Endothelial cell of umbilical vein (primary cell): Measurements from ENCODE around the gene TMEM131. TPM values are rescaled to one million over a fixed set of nuclear protein-coding genes. Genes with fewer than 3 reads are reported as not detected.

ENCODE experiments used
- BruUV-seq: library from RNA; stranded (reverse); fragments of 400-500 nt; replicated peaks from 2 replicates; lab custom pipeline; 2021; lab: Mats Ljungman, UMichigan
- CTCF ChIA-PET: fragments of 300-600, 350-600 bp; sonication (Branson Sonifier 250); formaldehyde crosslinking; loops from one replicate; lab custom pipeline; 2021; ENCODE audit warnings: antibody characterized with exemption, inconsistent platforms; lab: Charles Lee
- POLR2A ChIA-PET: fragments of 300-600, 350-600 bp; sonication (Branson Sonifier 250); formaldehyde crosslinking; loops from one replicate; lab custom pipeline; 2021; ENCODE audit warnings: antibody characterized with exemption, inconsistent platforms; lab: Charles Lee
- DNase-seq: peaks from one replicate; pipeline ENCODE4 v3.0.0-alpha.2; 2011; ENCODE audit warnings: low read depth, low spot score
- FAIRE-seq: peaks from 2 replicates; lab custom pipeline; 2011; peaks lifted over from hg19 to GRCh38; lab: Jason Lieb, UNC
- H2AFZ ChIP-seq: 2 replicates; pipeline ENCODE4 v1.6.0; 2012; ENCODE audit warnings: low read depth, low read length, control low read depth, inconsistent platforms
- H3K27ac ChIP-seq: 2 replicates; pipeline ENCODE4 v1.5.1; 2011; ENCODE audit warnings: low read depth, mild to moderate bottlenecking, control low read depth, low read length, moderate library complexity; ENCODE audit not compliant: insufficient read depth
- H3K27me3 ChIP-seq, 2 experiments: 2 replicates each; pipeline versions ENCODE4 v1.6.0 to v1.6.1; 2011; ENCODE audit warnings: low read length in 2 of 2, mixed read lengths in 1 of 2; ENCODE audit not compliant: control insufficient read depth in 2 of 2, insufficient read depth in 2 of 2
- H3K36me3 ChIP-seq, 2 experiments: 2 replicates in 1 of 2; 3 replicates in 1 of 2; pipeline ENCODE4 v1.5.1; 2011; ENCODE audit warnings: low read length in 2 of 2, mild to moderate bottlenecking in 1 of 2, moderate library complexity in 1 of 2; ENCODE audit not compliant: control insufficient read depth in 2 of 2, insufficient read depth in 2 of 2; ENCODE audit errors: extremely low read depth in 1 of 2
- H3K4me1 ChIP-seq: 3 replicates; pipeline ENCODE4 v1.5.1; 2011; ENCODE audit warnings: mild to moderate bottlenecking, low read length; ENCODE audit not compliant: control insufficient read depth, insufficient read depth; ENCODE audit errors: extremely low read depth
- H3K4me2 ChIP-seq: 2 replicates; pipeline ENCODE4 v1.6.1; 2011; ENCODE audit warnings: low read length, control low read depth, mixed read lengths; ENCODE audit not compliant: insufficient read depth
- H3K4me3 ChIP-seq, 3 experiments: fragments of 200-600 bp in 1 of 3; sonication (generic), shearing (Covaris generic) in 1 of 3; replicated peaks in 1 of 3; 2 replicates each; pipeline ENCODE4 v1.5.1; 2011 to 2016; ENCODE audit warnings: control low read depth in 3 of 3, low read length in 3 of 3, mild to moderate bottlenecking in 2 of 3, inconsistent platforms in 1 of 3, low read depth in 1 of 3, moderate library complexity in 1 of 3; ENCODE audit not compliant: insufficient read depth in 1 of 3
- H3K79me2 ChIP-seq: 2 replicates; pipeline ENCODE4 v1.6.0; 2012; ENCODE audit warnings: low read length, inconsistent platforms; ENCODE audit not compliant: control insufficient read depth, insufficient read depth
- H3K9ac ChIP-seq: replicated peaks from 2 replicates; pipeline ENCODE3; 2011; ENCODE audit warnings: low read length, control low read depth; ENCODE audit not compliant: insufficient read depth; ENCODE audit errors: extremely low read depth
- H3K9me1 ChIP-seq: replicated peaks from 3 replicates; pipeline ENCODE4 v1.6.0; 2011; ENCODE audit warnings: mild to moderate bottlenecking, low read length; ENCODE audit not compliant: control insufficient read depth, insufficient read depth; ENCODE audit errors: extremely low read depth
- H3K9me3 ChIP-seq: replicated peaks from 2 replicates; pipeline ENCODE4 v1.5.1; 2012; ENCODE audit warnings: low read length, inconsistent platforms; ENCODE audit not compliant: control insufficient read depth, insufficient read depth
- H4K20me1 ChIP-seq: replicated peaks from 2 replicates; pipeline ENCODE3; 2011; ENCODE audit warnings: mild to moderate bottlenecking, low read length; ENCODE audit not compliant: control insufficient read depth, insufficient read depth; ENCODE audit errors: extremely low read depth
- CTCF ChIP-seq, 2 donors: IDR thresholded peaks; 1 replicate in 1 of 2; 2 replicates in 1 of 2; pipeline ENCODE4 v1.5.1; 2011; ENCODE audit warnings: low read length in 2 of 2, mild to moderate bottlenecking in 2 of 2, moderate library complexity in 2 of 2, control low read depth in 1 of 2, inconsistent platforms in 1 of 2, low read depth in 1 of 2; ENCODE audit not compliant: insufficient read depth in 1 of 2; ENCODE audit errors: extremely low read depth in 1 of 2
- EZH2 ChIP-seq: IDR thresholded peaks from 2 replicates; pipeline ENCODE4 v1.6.1; 2012; ENCODE audit warnings: borderline replicate concordance, low read depth, mild to moderate bottlenecking, moderate library complexity, low read length, inconsistent platforms; ENCODE audit not compliant: severe bottlenecking
- MAX ChIP-seq: IDR thresholded peaks from 2 replicates; pipeline ENCODE4 v1.6.1; 2011; ENCODE audit not compliant: insufficient read depth, insufficient read length
- POLR2AphosphoS5 ChIP-seq: IDR thresholded peaks from 2 replicates; pipeline ENCODE4 v1.6.1; 2012; ENCODE audit warnings: low read depth, mild to moderate bottlenecking, control low read depth, low read length, moderate library complexity; ENCODE audit not compliant: insufficient read depth
- dilution Hi-C: fragments of 300-500 bp; cut with MboI; formaldehyde crosslinking; loops from one replicate; pipeline ENCODE4 v1.15.0; 2019; ENCODE audit warnings: low sequenced_read_pairs; ENCODE audit not compliant: extremely low pct_ligation_motif_present
- intact Hi-C: fragments of 100-400 bp; cut with micrococcal nuclease; formaldehyde crosslinking; loops from one replicate; pipeline ENCODE4 v1.10.0; 2022
- polyA plus RNA-seq, 4 experiments: library from polyadenylated mRNA; depleted of rRNA in 3 of 4; stranded (reverse) in 3 of 4; unstranded in 1 of 4; fragments of >200 nt; gene quantifications; 2 replicates each; pipeline versions ENCODE4 v1.2.1 to v1.2.3, GENCODE V29; 2011 to 2012; ENCODE audit warnings: missing spikeins in 1 of 4
- total RNA-seq: library from RNA; stranded (reverse); gene quantifications from 2 replicates; pipeline ENCODE4 v1.2.3, GENCODE V29; 2021

Gene TMEM131
- total and polyA plus RNA-seq, 2 donors (not counting 3 experiments of a cell fraction or from before 2014, with no cell fraction given) = 12.2 to 28.6 TPM

- no TSS peak for BruUV-seq
- FAIRE-seq (no peak), DNase-seq (no peak)
Measured at GRCh38 chr2:97931118-97931857, 64.5 kb downstream of the TMEM131 start.

More at GRCh38 chr2:97931118-97931857, 64.5 kb downstream of the TMEM131 start:
- no peaks in the 10 kb centered on the region for H3K27me3 ChIP-seq
- H3K27ac ChIP-seq = no peak overlapping the region
- H3K4me3 ChIP-seq = no peak overlapping the region
- no peak overlapping the region for H2AFZ ChIP-seq
- no peak for TF ChIP-seq CTCF (IDR thresholded peaks at IDR 0.05; ENCODE audit: extremely low read depth in 1 of 2, insufficient read depth in 1 of 2, low read depth in 1 of 2, low read length in 2 of 2)
- no peak for TF ChIP-seq POLR2AphosphoS5
- no peak for TF ChIP-seq MAX
- TF ChIP-seq EZH2 = no peak
- ChIA-PET CTCF (interaction anchor here (1.0 to 1.3 kb wide), 2 partner anchors 15 kb away, joined by 3 read pairs; no protein-coding TSS in a partner anchor), POLR2A (no interaction called here)
- H3K9me1 ChIP-seq = peaks cover 2% of the 10 kb centered on the region
- H4K20me1 ChIP-seq = peaks cover 7% of the 10 kb centered on the region
- H3K9me3 ChIP-seq = no peaks in the 10 kb centered on the region
- intact Hi-C loops = no loop called here
- H3K79me2 ChIP-seq = peaks cover 32% of the 10 kb centered on the region
- H3K36me3 ChIP-seq = no peaks in the 10 kb centered on the region
- no peak overlapping the region for H3K4me2 ChIP-seq
- no peak overlapping the region for H3K9ac ChIP-seq
- no peaks in the 10 kb centered on the region for H3K4me1 ChIP-seq
- dilution Hi-C loops = no loop called here
